Retinal pigment epithelial cell (primary cell): ENCODE data around the gene LAMB3.

ENCODE experiments used
- DNase-seq: peaks from one replicate; pipeline ENCODE4 v3.0.0-alpha.2; 2010; ENCODE audit warnings: low read depth
- H3K4me3 ChIP-seq: 2 replicates; pipeline ENCODE4 v1.5.1; 2011; ENCODE audit warnings: mild to moderate bottlenecking, low read length, control low read depth, moderate library complexity
- CTCF ChIP-seq: conservative IDR thresholded peaks from 2 replicates; pipeline ENCODE4 v1.5.1; 2011; ENCODE audit warnings: low read depth, low read length, control low read depth, inconsistent platforms

LAMB3 gene

GRCh38 chr1:209617047-209617673, 35.1 kb downstream of the LAMB3 start:
- no peak for DNase-seq
- no peak overlapping the region for H3K4me3 ChIP-seq
- no peak for TF ChIP-seq CTCF

GRCh38 chr1:209616366-209617046, 35.7 kb downstream of the LAMB3 start:
- TF ChIP-seq CTCF = no peak
- H3K4me3 ChIP-seq = no peak overlapping the region
- no peak for DNase-seq

- TF ChIP-seq CTCF = no peak
- no peak for DNase-seq
- no peak overlapping the region for H3K4me3 ChIP-seq
Measured at GRCh38 chr1:209614906-209615305, 37.3 kb downstream of the LAMB3 start.

- H3K4me3 ChIP-seq = no peak overlapping the region
- TF ChIP-seq CTCF = no peak
- no peak for DNase-seq
Measured at GRCh38 chr1:209614151-209614420, 38.1 kb downstream of the LAMB3 start.

GRCh38 chr1:209613400-209614150, 38.6 kb downstream of the LAMB3 start:
- no peak overlapping the region for H3K4me3 ChIP-seq
- DNase-seq = no peak
- no peak for TF ChIP-seq CTCF

- DNase-seq = no peak
- no peak overlapping the region for H3K4me3 ChIP-seq
- TF ChIP-seq CTCF = no peak
Measured at GRCh38 chr1:209612646-209613399, 39.4 kb downstream of the LAMB3 start.
